ENCODE data around the gene MAGEC1.

Gene MAGEC1

GRCh38 chrX:141917801-141918200 is 14.1 kb downstream of the MAGEC1 start:
- H3K9me3 ChIP-seq (ENCODE audit: insufficient read depth, low read length, severe bottlenecking), result no peaks in the 10 kb centered on the region
- H3K79me2 ChIP-seq (ENCODE audit: insufficient read depth, low read length), result no peaks in the 10 kb centered on the region
- no peak overlapping the region for H3K4me3 ChIP-seq (ENCODE audit: low read depth in 1 of 2, low read length in 2 of 2)
- H3K27ac ChIP-seq (ENCODE audit: low read length), result no peak overlapping the region
- no peaks in the 10 kb centered on the region for H3K36me3 ChIP-seq (ENCODE audit: insufficient read depth, low read length)
- no peaks in the 10 kb centered on the region for H3K4me1 ChIP-seq (ENCODE audit: insufficient read depth, low read length)
- no peaks in the 10 kb centered on the region for H3K27me3 ChIP-seq (ENCODE audit: insufficient read depth, low read length, poor library complexity)
- H4K20me1 ChIP-seq (ENCODE audit: insufficient read depth, low read length), result no peaks in the 10 kb centered on the region
- DNase-seq (no peak), ATAC-seq (ENCODE audit: insufficient read depth, low read depth) (no peak)
- no peak overlapping the region for H2AFZ ChIP-seq (ENCODE audit: low read depth, low read length)
- no peak overlapping the region for H3K9ac ChIP-seq (ENCODE audit: low read depth, low read length)
- H3K4me2 ChIP-seq (ENCODE audit: insufficient read depth, low read length), result no peak overlapping the region
- TF ChIP-seq CTCF (IDR thresholded peaks at IDR 0.05; ENCODE audit: borderline replicate concordance, extremely low read depth, low read length, poor library complexity, severe bottlenecking) (no peak), EZH2 (IDR thresholded peaks at IDR 0.05; ENCODE audit: borderline replicate concordance, low read depth, low read length, severe bottlenecking) (no peak)

GRCh38 chrX:141924293-141924692 is 20.6 kb downstream of the MAGEC1 start:
- Histone ChIP-seq H3K9me3 (ENCODE audit: insufficient read depth, low read length, severe bottlenecking) (no peaks in the 10 kb centered on the region), H3K27ac (ENCODE audit: low read length) (no peak overlapping the region), H3K4me2 (ENCODE audit: insufficient read depth, low read length) (no peak overlapping the region), H3K27me3 (ENCODE audit: insufficient read depth, low read length, poor library complexity) (no peaks in the 10 kb centered on the region), H3K4me3 (ENCODE audit: low read depth in 1 of 2, low read length in 2 of 2) (no peak overlapping the region), H4K20me1 (ENCODE audit: insufficient read depth, low read length) (no peaks in the 10 kb centered on the region), H3K4me1 (ENCODE audit: insufficient read depth, low read length) (no peaks in the 10 kb centered on the region), H3K9ac (ENCODE audit: low read depth, low read length) (no peak overlapping the region), H2AFZ (ENCODE audit: low read depth, low read length) (no peak overlapping the region), H3K36me3 (ENCODE audit: insufficient read depth, low read length) (no peaks in the 10 kb centered on the region), H3K79me2 (ENCODE audit: insufficient read depth, low read length) (no peaks in the 10 kb centered on the region)
- DNase-seq (no peak), ATAC-seq (ENCODE audit: insufficient read depth, low read depth) (no peak)
- TF ChIP-seq EZH2 (IDR thresholded peaks at IDR 0.05; ENCODE audit: borderline replicate concordance, low read depth, low read length, severe bottlenecking), result no peak
- TF ChIP-seq CTCF (IDR thresholded peaks at IDR 0.05; ENCODE audit: borderline replicate concordance, extremely low read depth, low read length, poor library complexity, severe bottlenecking), result no peak

- Histone ChIP-seq H3K9ac (ENCODE audit: low read depth, low read length) (no peak overlapping the region), H3K9me3 (ENCODE audit: insufficient read depth, low read length, severe bottlenecking) (no peaks in the 10 kb centered on the region), H4K20me1 (ENCODE audit: insufficient read depth, low read length) (no peaks in the 10 kb centered on the region), H3K4me3 (ENCODE audit: low read depth in 1 of 2, low read length in 2 of 2) (no peak overlapping the region), H3K4me2 (ENCODE audit: insufficient read depth, low read length) (no peak overlapping the region), H3K27me3 (ENCODE audit: insufficient read depth, low read length, poor library complexity) (no peaks in the 10 kb centered on the region), H3K36me3 (ENCODE audit: insufficient read depth, low read length) (no peaks in the 10 kb centered on the region), H3K27ac (ENCODE audit: low read length) (no peak overlapping the region), H3K79me2 (ENCODE audit: insufficient read depth, low read length) (no peaks in the 10 kb centered on the region), H3K4me1 (ENCODE audit: insufficient read depth, low read length) (no peaks in the 10 kb centered on the region), H2AFZ (ENCODE audit: low read depth, low read length) (no peak overlapping the region)
- no peak for TF ChIP-seq CTCF (IDR thresholded peaks at IDR 0.05; ENCODE audit: borderline replicate concordance, extremely low read depth, low read length, poor library complexity, severe bottlenecking)
- no peak for TF ChIP-seq EZH2 (IDR thresholded peaks at IDR 0.05; ENCODE audit: borderline replicate concordance, low read depth, low read length, severe bottlenecking)
- ATAC-seq (ENCODE audit: insufficient read depth, low read depth) (no peak), DNase-seq (no peak)
Observed at GRCh38 chrX:141928432-141928831, 24.7 kb downstream of the MAGEC1 start.
